LNCaP clone FGC (cell line): ENCODE results near the gene USP2.

Experiments
- DNase-seq: peaks from one replicate; pipeline ENCODE4 v3.0.0-alpha.2; 2011; ENCODE audit warnings: low read depth
- H3K4me3 ChIP-seq: 2 replicates; pipeline ENCODE4 v1.5.1; 2011; ENCODE audit warnings: mild to moderate bottlenecking, low read depth, low read length, control low read depth
- TF ChIP-seq, protein P1 (sequence below): IDR thresholded peaks from 2 replicates; pipeline ENCODE4 v1.5.1; 2012; ENCODE audit warnings: mild to moderate bottlenecking; ENCODE audit not compliant: control insufficient read depth, insufficient read depth; ENCODE audit errors: extremely low read depth

USP2 gene

DNA sequence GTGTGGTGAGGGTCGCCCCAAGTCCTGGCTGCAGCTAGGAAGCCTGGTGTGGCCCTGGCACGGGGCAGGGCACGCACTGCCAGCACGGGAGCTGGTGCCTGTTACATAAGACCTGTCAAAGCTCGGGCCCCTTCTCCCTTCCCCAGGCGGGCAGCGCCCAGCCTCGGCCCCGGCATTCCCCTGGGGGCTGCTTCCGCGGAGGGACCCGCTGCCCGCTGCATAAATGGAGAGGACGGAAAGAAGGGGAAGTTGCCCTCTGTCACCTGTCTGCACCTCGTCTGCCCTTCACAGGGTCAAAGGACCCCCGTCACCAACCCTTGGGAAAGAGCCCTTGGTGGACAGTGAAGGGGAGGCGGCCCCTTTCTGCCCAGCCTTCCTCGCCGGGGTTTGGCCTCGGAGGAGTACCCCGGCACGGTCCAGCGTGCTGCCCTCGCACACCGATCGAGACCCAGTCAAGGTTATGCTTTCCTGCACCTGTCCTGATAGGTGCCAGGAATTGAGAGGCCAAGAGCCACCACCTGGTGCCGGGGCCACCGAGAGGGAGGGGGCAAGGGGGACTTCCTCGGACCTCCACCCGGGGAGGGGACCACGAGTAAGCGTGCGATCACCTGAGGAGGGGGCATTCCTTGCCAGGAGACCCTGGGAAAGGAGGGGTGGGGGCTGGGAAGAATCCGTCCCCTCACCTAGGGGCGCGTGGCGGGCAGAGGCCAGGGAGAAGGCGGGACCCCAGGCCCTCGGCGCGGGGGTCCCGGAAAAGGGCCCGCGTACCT, 18.2 kb downstream of the USP2 start:
- TF ChIP-seq, protein P1, sequence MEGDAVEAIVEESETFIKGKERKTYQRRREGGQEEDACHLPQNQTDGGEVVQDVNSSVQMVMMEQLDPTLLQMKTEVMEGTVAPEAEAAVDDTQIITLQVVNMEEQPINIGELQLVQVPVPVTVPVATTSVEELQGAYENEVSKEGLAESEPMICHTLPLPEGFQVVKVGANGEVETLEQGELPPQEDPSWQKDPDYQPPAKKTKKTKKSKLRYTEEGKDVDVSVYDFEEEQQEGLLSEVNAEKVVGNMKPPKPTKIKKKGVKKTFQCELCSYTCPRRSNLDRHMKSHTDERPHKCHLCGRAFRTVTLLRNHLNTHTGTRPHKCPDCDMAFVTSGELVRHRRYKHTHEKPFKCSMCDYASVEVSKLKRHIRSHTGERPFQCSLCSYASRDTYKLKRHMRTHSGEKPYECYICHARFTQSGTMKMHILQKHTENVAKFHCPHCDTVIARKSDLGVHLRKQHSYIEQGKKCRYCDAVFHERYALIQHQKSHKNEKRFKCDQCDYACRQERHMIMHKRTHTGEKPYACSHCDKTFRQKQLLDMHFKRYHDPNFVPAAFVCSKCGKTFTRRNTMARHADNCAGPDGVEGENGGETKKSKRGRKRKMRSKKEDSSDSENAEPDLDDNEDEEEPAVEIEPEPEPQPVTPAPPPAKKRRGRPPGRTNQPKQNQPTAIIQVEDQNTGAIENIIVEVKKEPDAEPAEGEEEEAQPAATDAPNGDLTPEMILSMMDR = no peak
- H3K4me3 ChIP-seq = peak overlapping the region; percentile 46
- DNase-seq = no peak

DNA sequence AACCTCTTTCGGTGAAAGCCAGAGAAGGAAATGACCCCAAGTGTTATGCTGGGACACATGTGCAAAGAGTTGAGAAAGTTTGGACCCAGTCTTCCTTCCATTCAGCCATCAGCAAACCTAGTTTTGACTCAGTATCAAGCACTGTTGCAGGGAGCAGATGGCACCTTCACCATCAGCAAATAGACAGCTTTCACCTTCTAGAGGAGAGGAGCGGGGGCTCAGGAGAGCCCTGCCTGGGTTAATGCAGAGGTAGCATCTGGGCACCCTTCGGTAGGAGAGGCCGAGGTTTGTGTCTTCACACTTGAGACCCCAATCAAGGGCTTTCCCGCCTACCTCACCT, 18.8 kb downstream of the USP2 start:
- no peak for DNase-seq
- H3K4me3 ChIP-seq = no peak overlapping the region
- TF ChIP-seq, protein P1 = no peak

DNA sequence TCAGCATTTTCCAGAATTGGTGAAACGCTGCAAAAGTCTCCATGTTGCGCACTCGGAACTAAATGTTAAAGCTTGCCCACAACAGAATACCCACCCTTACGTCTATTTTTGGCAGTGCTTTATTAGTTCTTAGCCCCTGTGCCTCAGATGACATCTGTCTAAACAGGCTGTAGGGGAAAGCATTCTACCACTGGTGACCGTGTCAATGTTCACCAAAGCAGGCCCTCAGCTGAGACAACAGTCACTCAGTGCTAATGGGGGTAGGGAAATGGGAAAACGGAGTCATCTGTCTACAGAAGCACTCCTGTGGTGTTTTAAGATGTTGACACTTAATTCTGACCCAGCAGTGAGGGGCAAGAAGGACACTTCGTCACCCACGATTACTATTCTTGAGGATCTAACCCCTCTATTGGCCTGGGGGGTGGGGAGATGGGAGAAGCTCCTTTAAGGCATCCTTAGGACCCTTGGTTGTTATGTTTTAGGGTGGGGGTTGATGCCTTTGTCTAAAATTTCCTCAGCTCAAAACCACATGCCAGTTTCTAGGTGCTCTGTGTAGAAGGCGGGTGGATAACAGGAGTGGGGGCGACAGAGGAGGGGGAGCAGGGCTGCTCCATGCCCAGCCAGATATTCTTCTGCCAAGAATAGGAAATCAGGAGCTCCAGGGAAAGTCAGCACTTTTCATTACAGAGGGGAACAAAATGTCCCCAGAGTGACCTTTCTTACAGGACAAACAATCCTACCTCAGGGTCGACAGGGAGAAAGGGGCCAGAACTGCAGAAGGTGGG, 19.4 kb downstream of the USP2 start:
- H3K4me3 ChIP-seq = 0 out of 2 replicates have a peak overlapping the region, but pooled peaks have one; percentile 9
- no peak for DNase-seq
- TF ChIP-seq, protein P1 = no peak

DNA sequence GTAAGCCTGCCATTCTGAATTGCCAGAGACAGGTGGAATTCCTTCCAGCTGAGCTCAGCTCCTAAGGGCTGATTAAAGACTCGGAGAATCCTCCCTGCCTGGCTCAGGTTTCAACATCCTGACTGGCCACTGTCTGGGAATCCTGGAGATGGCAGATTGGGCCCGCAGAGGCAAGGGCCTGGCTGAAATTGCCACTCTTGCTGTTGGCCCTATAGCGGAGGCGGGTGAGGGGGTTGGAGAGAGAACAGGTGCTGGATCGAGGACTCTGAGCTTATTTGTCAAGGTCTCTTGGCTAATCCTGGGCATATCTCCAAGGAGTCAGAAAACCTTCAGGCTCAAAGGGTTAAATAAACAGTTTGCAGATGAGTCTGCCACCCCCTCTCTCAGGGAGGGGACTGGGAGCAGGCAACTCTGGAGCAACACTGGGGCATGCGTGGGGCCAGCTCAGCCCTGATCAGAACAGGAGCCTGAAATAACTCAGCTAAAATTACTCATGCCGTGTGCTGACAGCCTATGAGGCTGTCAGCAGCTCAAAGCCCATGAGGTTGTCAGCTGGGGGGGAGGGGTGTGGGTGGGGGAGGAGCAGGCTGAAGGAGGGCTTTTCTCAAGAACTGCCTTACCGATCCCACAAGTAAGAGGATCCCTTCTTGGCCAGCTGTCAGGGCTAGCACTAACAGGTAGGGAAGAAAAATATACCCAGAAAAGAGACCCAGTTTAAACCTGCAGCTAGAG, 20.3 kb downstream of the USP2 start:
- TF ChIP-seq, protein P1 = no peak
- H3K4me3 ChIP-seq = 0 out of 2 replicates have a peak overlapping the region, but pooled peaks have one; percentile 9
- peak; percentile 96 for DNase-seq

DNA sequence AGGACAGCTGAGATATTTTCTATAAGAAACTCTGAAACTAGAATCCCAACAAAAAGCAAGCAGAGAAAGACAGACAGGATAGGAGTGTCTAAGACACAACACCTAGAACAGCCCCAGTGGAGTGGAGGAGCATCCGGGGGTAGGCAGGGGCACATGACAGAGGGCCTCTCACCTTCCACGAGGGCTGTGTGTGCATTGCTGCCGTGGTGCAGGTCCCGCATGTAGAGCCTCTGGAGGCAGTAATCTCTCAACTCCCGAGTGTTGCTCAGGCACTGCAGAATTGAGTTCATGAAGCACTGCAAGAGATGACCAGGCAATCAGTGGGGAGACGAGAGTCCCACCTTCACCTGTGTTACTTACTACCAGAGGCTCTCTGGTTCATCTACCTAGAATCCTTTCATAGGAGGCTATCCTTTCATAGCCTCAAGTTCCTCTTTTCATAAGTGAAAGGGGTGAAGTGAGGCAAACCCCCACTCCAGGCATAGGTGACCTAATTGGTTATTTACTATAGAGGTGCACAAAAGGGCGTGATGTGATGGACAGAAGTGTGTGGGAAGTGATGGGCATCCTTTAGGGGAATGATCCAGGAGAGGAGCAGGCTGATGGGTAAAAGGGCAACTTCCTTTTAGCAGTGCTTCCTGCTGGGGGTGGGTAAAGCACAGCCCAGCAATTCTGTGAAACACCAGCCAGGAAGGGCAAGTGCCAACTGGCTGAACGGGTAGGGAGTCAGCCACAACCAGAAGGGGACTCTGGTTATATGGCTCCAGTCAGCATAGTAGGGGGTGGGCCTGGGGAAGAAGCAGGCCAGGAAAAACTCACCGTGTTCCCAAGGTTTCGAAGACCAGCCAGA, 21.9 kb downstream of the USP2 start:
- TF ChIP-seq, protein P1 = no peak
- no peak overlapping the region for H3K4me3 ChIP-seq
- no peak for DNase-seq

DNA sequence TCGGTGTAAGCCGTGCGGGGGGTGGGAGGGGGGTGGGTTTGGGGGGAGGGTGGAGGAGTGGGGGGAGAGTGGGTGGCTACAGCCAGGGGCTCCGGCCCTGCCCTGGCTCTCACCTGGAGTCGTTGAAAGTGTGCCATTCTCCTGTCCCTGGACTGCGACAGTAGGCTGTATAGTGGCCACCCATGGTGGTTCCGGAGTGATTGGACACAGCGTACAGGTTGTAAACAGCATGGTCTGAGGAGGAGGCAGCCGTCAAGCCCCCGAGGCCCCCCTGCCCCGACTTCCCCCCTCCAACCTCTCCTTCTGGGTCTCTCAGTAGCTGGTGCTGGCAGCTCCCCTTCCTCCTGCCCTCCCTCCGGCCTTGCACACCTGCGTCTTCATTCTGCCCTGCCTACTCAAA, 24.4 kb downstream of the USP2 start:
- H3K4me3 ChIP-seq = no peak overlapping the region
- TF ChIP-seq, protein P1 = no peak
- no peak for DNase-seq
